Vagina (tissue), 2 donors: ENCODE measurements around the gene SAYSD1. TPM values are rescaled to one million over a fixed set of nuclear protein-coding genes. Genes with fewer than 3 reads are reported as not detected.
A peak's percentile ranks its signal among the peaks of the same experiment; 100 is the strongest.

Experiments
- DNase-seq, 2 donors: peaks; one replicate each; pipeline ENCODE4 v3.0.0-alpha.2; 2017; ENCODE audit errors: extremely low spot score in 2 of 2
- H3K27ac ChIP-seq: fragments of 200-600 bp; sonication (generic); one replicate; pipeline ENCODE4 v1.5.1; 2019
- H3K27me3 ChIP-seq: fragments of 200-600 bp; sonication (generic); one replicate; pipeline ENCODE4 v1.5.1; 2019
- H3K36me3 ChIP-seq, 2 donors: fragments of 200-600 bp; sonication (generic); one replicate each; pipeline ENCODE4 v1.5.1; 2017 to 2019
- H3K4me1 ChIP-seq: fragments of 200-600 bp; sonication (generic); one replicate; pipeline ENCODE4 v1.5.1; 2019
- H3K4me3 ChIP-seq, 2 donors: fragments of 200-600 bp; sonication (generic); 1 replicate in 1 of 2; 2 replicates in 1 of 2; pipeline ENCODE4 v1.5.1; 2016 to 2019
- H3K9me3 ChIP-seq: fragments of 200-600 bp; sonication (generic); one replicate; pipeline ENCODE4 v1.5.1; 2019
- CTCF ChIP-seq, 3 experiments: fragments of 450-650 bp in 2 of 3; fragments of 200-600 bp in 1 of 3; sonication (generic) in 1 of 3; IDR thresholded peaks; one replicate each; pipeline ENCODE4 v1.5.1; 2017 to 2019; ENCODE audit warnings: antibody characterized with exemption in 3 of 3, mild to moderate bottlenecking in 2 of 3, moderate library complexity in 2 of 3
- POLR2A ChIP-seq, 2 donors: fragments of 450-650 bp; IDR thresholded peaks; one replicate each; pipeline ENCODE4 v1.6.1; 2017; ENCODE audit warnings: antibody characterized with exemption in 2 of 2, mild to moderate bottlenecking in 2 of 2, moderate library complexity in 2 of 2
- POLR2AphosphoS5 ChIP-seq, 2 donors: sonication (generic); formaldehyde crosslinking; IDR thresholded peaks; one replicate each; pipeline ENCODE4 v1.9.0; 2017; ENCODE audit warnings: antibody characterized with exemption in 2 of 2, mild to moderate bottlenecking in 2 of 2, low read depth in 1 of 2; ENCODE audit not compliant: insufficient read depth in 1 of 2
- intact Hi-C: fragments of 100-400 bp; cut with DNase I; formaldehyde crosslinking; loops from one replicate; pipeline ENCODE4 v1.15.1; 2023
- total RNA-seq: library from RNA; depleted of rRNA; stranded (reverse); fragments of >200 nt; gene quantifications from one replicate; pipeline ENCODE4 v1.2.3, GENCODE V29; 2016

SAYSD1 gene
- total RNA-seq, 1 donor from 2014 or later, result 10.6 TPM

- no peak for TF ChIP-seq POLR2A (IDR thresholded peaks at IDR 0.05)
- no peak for TF ChIP-seq CTCF (IDR thresholded peaks at IDR 0.05)
- no peak for TF ChIP-seq POLR2AphosphoS5 (IDR thresholded peaks at IDR 0.05; ENCODE audit: insufficient read depth in 1 of 2, low read depth in 1 of 2)
Measured at GRCh38 chr6:39083231-39083634, 31.8 kb downstream of the SAYSD1 start.

DNA sequence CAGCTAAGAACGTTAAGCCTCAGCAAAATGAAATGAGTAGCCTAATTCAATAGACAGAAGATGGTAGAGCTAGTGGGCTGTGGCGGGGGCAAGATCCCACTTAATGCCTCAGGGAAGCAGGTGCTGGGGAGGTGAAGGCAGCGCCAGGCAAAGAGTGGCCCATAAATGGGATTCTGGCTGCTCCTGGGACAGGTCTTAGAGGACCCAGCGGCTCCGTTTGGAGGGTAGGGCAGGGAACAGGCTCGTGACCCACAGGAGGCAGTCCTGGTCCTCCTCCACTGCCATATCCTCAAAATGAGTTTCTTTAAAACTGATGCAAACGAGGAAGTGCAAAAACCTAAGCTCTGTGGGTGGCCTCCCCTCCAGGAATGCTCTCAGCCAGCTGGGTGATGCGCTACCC lies 32.7 kb downstream of the SAYSD1 start:
- Histone ChIP-seq H3K27ac (no peak overlapping the region), H3K36me3 (no peaks in the 10 kb centered on the region), H3K9me3 (no peaks in the 10 kb centered on the region), H3K4me1 (no peaks in the 10 kb centered on the region), H3K27me3 (no peaks in the 10 kb centered on the region), H3K4me3 (no peak overlapping the region)
- intact Hi-C loops, result no loop called here
- TF ChIP-seq POLR2A (IDR thresholded peaks at IDR 0.05) (no peak), POLR2AphosphoS5 (IDR thresholded peaks at IDR 0.05; ENCODE audit: insufficient read depth in 1 of 2, low read depth in 1 of 2) (no peak), CTCF (IDR thresholded peaks at IDR 0.05) (no peak)
- peak in 1 of 2 donors; percentile 70 for DNase-seq

More at GRCh38 chr6:39083231-39083634, 31.8 kb downstream of the SAYSD1 start:
- peak in 1 of 2 donors; percentile 62 for DNase-seq
- no peaks in the 10 kb centered on the region for H3K27me3 ChIP-seq
- no peak overlapping the region for H3K27ac ChIP-seq
- intact Hi-C loops, result no loop called here
- H3K36me3 ChIP-seq, result no peaks in the 10 kb centered on the region
- no peaks in the 10 kb centered on the region for H3K4me1 ChIP-seq
- H3K4me3 ChIP-seq, result no peak overlapping the region
- no peaks in the 10 kb centered on the region for H3K9me3 ChIP-seq

DNA sequence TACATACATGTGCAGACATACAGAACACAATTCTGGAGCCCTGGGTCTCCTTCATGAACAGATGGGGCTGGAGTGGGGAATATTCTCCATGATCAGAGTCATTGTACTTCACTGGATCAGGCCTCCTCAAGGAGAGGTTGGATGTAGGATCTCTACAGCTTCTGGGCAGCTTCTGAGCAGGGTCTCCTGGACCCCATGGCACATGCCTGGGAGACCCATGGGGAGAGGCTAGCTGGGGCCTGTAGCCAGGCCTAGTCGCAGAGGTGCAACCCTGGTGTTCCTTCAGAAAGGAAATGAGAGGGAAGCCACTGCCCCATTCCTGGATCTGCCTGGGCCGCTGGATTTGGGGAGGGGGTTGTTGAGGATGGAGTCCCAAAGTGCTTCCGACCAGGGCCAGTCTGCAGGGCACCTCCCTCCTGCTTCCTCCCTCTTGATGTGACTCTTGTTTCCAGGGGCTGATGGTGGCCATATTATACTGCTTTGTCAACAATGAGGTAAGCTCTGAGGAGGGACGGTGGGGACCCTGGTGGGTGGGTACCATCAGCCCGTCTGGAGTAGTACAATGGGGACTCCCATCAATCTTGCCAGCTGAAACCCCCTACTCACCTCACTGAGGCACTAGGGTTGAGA lies 34.6 kb downstream of the SAYSD1 start:
- no peak overlapping the region for H3K27ac ChIP-seq
- peak; percentile 52 to 79 for DNase-seq
- intact Hi-C loops, result no loop called here
- H3K4me3 ChIP-seq, result no peak overlapping the region
- TF ChIP-seq CTCF (IDR thresholded peaks at IDR 0.05) (no peak), POLR2AphosphoS5 (IDR thresholded peaks at IDR 0.05; ENCODE audit: insufficient read depth in 1 of 2, low read depth in 1 of 2) (no peak), POLR2A (IDR thresholded peaks at IDR 0.05) (no peak)
- no peaks in the 10 kb centered on the region for H3K36me3 ChIP-seq
- H3K27me3 ChIP-seq, result no peaks in the 10 kb centered on the region
- H3K9me3 ChIP-seq, result no peaks in the 10 kb centered on the region
- H3K4me1 ChIP-seq, result no peaks in the 10 kb centered on the region

DNA sequence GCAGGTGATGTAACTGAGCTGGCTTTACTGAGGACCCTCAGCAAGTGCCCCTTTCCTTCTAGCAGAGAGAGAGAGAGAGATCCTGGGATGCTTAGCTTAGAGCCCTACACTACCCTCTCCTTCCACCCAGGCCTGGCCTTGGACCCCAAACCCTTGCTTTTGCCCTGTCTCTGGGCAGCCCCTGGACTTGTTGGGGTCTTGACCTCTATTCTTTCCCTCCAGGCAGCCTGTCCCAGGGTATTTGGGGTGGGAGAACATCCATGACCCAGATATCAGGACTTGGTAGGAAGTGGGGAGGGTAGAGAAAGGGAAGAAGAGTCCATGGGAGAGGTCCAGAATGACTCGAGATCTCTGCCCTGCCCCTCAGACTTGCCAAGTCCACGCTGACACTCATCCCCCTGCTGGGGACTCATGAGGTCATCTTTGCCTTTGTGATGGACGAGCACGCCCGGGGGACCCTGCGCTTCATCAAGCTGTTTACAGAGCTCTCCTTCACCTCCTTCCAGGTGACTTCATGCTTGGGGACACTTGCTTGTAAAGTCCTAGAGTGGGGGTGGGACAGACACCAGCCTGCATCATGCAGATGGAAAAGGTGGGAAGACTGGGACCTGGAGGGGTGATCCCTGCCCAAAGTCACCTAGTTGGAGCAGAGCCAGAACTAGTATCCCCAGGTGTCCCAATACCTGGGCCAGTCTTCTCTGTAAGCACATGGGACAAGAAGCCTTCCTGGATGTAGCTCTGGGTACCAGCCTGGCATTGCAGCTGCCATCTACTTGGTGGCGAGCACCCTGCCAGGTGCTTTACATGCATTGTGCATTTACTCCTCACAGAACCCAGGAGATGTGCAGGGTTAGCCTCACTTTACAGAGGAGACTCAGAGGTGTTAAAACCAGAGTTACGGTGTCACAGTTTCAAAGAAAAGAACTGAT lies 35.5 kb downstream of the SAYSD1 start:
- Histone ChIP-seq H3K4me1 (no peaks in the 10 kb centered on the region), H3K27me3 (no peaks in the 10 kb centered on the region), H3K9me3 (no peaks in the 10 kb centered on the region), H3K27ac (no peak overlapping the region), H3K36me3 (no peaks in the 10 kb centered on the region), H3K4me3 (no peak overlapping the region)
- DNase-seq, result peak; percentile 79 to 93
- no peak for TF ChIP-seq CTCF (IDR thresholded peaks at IDR 0.05)
- TF ChIP-seq POLR2AphosphoS5 (IDR thresholded peaks at IDR 0.05; ENCODE audit: insufficient read depth in 1 of 2, low read depth in 1 of 2), result no peak
- TF ChIP-seq POLR2A (IDR thresholded peaks at IDR 0.05), result no peak
- intact Hi-C loops, result no loop called here
